GM23338 (cell line): ENCODE results near the gene KIAA0232. TPM values are rescaled to one million over a fixed set of nuclear protein-coding genes. Genes with fewer than 3 reads are reported as not detected.

Experiments used
- ATAC-seq: fragments of 200-7000 bp; cut with Tn5 transposase; 3 replicates; pipeline ENCODE4 v1.9.1; 2020
- DNase-seq: peaks from one replicate; pipeline ENCODE4 v3.0.0-alpha.2; 2015; ENCODE audit warnings: low spot score
- H2AFZ ChIP-seq: fragments of 200-600 bp; sonication (generic); 2 replicates; pipeline ENCODE4 v1.8.0; 2016; ENCODE audit warnings: antibody characterized with exemption, mild to moderate bottlenecking, moderate library complexity
- H3F3A ChIP-seq: fragments of 200-600 bp; sonication (generic); replicated peaks from 2 replicates; pipeline ENCODE4 v1.8.0; 2017; ENCODE audit warnings: antibody characterized with exemption, mixed run types, low read depth
- H3K27ac ChIP-seq: fragments of 200-600 bp; sonication (generic); 2 replicates; pipeline ENCODE4 v1.6.1; 2016; ENCODE audit warnings: low read depth
- H3K27me3 ChIP-seq: fragments of 200-600 bp; sonication (generic); 2 replicates; pipeline ENCODE4 v1.8.0; 2016; ENCODE audit warnings: mild to moderate bottlenecking, mixed run types, moderate library complexity; ENCODE audit not compliant: insufficient read depth
- H3K36me3 ChIP-seq: fragments of 200-600 bp; sonication (generic); 2 replicates; pipeline ENCODE4 v1.8.0; 2016; ENCODE audit warnings: mild to moderate bottlenecking; ENCODE audit not compliant: insufficient read depth
- H3K4me1 ChIP-seq: fragments of 200-600 bp; sonication (generic); 2 replicates; pipeline ENCODE4 v1.8.0; 2016; ENCODE audit warnings: mild to moderate bottlenecking, moderate library complexity; ENCODE audit not compliant: insufficient read depth
- H3K4me2 ChIP-seq: fragments of 200-600 bp; sonication (generic); 2 replicates; pipeline ENCODE4 v1.7.1; 2017; ENCODE audit warnings: mixed run types
- H3K4me3 ChIP-seq: fragments of 200-600 bp; sonication (generic); 2 replicates; pipeline ENCODE4 v1.6.1; 2016; ENCODE audit warnings: mixed run types
- H3K79me2 ChIP-seq: fragments of 200-600 bp; sonication (generic); replicated peaks from 2 replicates; pipeline ENCODE4 v1.8.0; 2017; ENCODE audit warnings: mild to moderate bottlenecking; ENCODE audit not compliant: insufficient read depth
- H3K9me2 ChIP-seq: fragments of 200-600 bp; sonication (generic); 2 replicates; pipeline ENCODE4 v1.8.0; 2017; ENCODE audit not compliant: insufficient read depth
- H4K20me1 ChIP-seq: fragments of 200-600 bp; sonication (generic); replicated peaks from 2 replicates; pipeline ENCODE4 v1.8.0; 2017; ENCODE audit warnings: mild to moderate bottlenecking; ENCODE audit not compliant: insufficient read depth
- H3K27ac Mint-ChIP-seq: 2 replicates; pipeline ENCODE4 v1.8.0; 2020; ENCODE audit warnings: inconsistent platforms, mild to moderate bottlenecking, moderate library complexity, mixed read lengths
- H3K27me3 Mint-ChIP-seq: 3 replicates; pipeline ENCODE4 v1.8.0; 2022; ENCODE audit warnings: low read depth, mild to moderate bottlenecking, moderate library complexity, mixed read lengths, inconsistent platforms; ENCODE audit not compliant: insufficient read depth, poor library complexity
- H3K36me3 Mint-ChIP-seq: 3 replicates; pipeline ENCODE4 v1.8.0; 2021; ENCODE audit warnings: low read depth, mild to moderate bottlenecking, inconsistent platforms, moderate library complexity, mixed read lengths
- H3K4me1 Mint-ChIP-seq: 3 replicates; pipeline ENCODE4 v1.8.0; 2020; ENCODE audit warnings: mild to moderate bottlenecking, inconsistent platforms, mixed read lengths
- H3K4me3 Mint-ChIP-seq: 3 replicates; pipeline ENCODE4 v1.8.0; 2021; ENCODE audit warnings: moderate library complexity, mild to moderate bottlenecking, inconsistent platforms, mixed read lengths
- H3K9me3 Mint-ChIP-seq: 3 replicates; pipeline ENCODE4 v1.8.0; 2020; ENCODE audit warnings: moderate library complexity, mild to moderate bottlenecking, inconsistent platforms, mixed read lengths
- CTCF ChIP-seq, 2 experiments: fragments of 200-600 bp in 1 of 2; sonication (generic) in 1 of 2; conservative IDR thresholded peaks; 2 replicates each; pipeline versions ENCODE4 v1.5.1 to v1.6.1; 2016 to 2017; ENCODE audit warnings: antibody characterized with exemption in 2 of 2, low read depth in 2 of 2, mild to moderate bottlenecking in 2 of 2, moderate library complexity in 1 of 2
- ETS1 ChIP-seq: IDR thresholded peaks from 2 replicates; pipeline ENCODE4 v1.6.1; 2016; ENCODE audit warnings: antibody characterized with exemption
- EZH2 ChIP-seq: fragments of 200-600 bp; sonication (generic); IDR thresholded peaks from one replicate; pipeline ENCODE4 v1.8.0; 2017; ENCODE audit warnings: antibody characterized with exemption, mild to moderate bottlenecking, low read depth; ENCODE audit not compliant: unreplicated experiment
- EZH2phosphoT487 ChIP-seq: fragments of 200-600 bp; sonication (generic); IDR thresholded peaks from one replicate; pipeline ENCODE4 v1.8.1; 2018; ENCODE audit warnings: antibody characterized with exemption; ENCODE audit not compliant: unreplicated experiment
- JUNB ChIP-seq: IDR thresholded peaks from one replicate; pipeline ENCODE4 v1.6.1; 2016; ENCODE audit warnings: antibody characterized with exemption; ENCODE audit not compliant: unreplicated experiment
- NANOG ChIP-seq: IDR thresholded peaks from 2 replicates; pipeline ENCODE4 v1.6.1; 2016; ENCODE audit warnings: antibody characterized with exemption, borderline replicate concordance
- POLR2AphosphoS5 ChIP-seq: IDR thresholded peaks from 2 replicates; pipeline ENCODE4 v1.6.1; 2016; ENCODE audit warnings: antibody characterized with exemption, low read depth
- REST ChIP-seq: IDR thresholded peaks from one replicate; pipeline ENCODE4 v1.6.1; 2018; ENCODE audit warnings: antibody characterized with exemption; ENCODE audit not compliant: unreplicated experiment
- ZNF114 ChIP-seq: fragments of 250-450 bp; sonication (Bioruptor Pico); IDR thresholded peaks from 2 replicates; pipeline ENCODE4 v1.5.0; 2020; ENCODE audit warnings: mild to moderate bottlenecking, moderate library complexity
- polyA plus RNA-seq: library from polyadenylated mRNA; unstranded; fragments of >200 nt; fragmentation: Nextera tagmentation; extraction: Ambion mirVana; gene quantifications from 2 replicates; pipeline ENCODE4 v1.2.1, GENCODE V29; 2016
- total RNA-seq: library from RNA; depleted of rRNA; stranded (reverse); fragments of >200 nt; shearing (Covaris generic); gene quantifications from 2 replicates; pipeline ENCODE4 v1.2.3, GENCODE V29; 2014

The KIAA0232 gene
- total and polyA plus RNA-seq, 2 experiments from 2014 or later, result 14.3 to 34.9 TPM

- ATAC-seq, result peak; percentile 63
- Histone ChIP-seq H3K36me3 (no peaks in the 10 kb centered on the region), H2AFZ (peak overlapping the region; percentile 84), H3K27me3 (no peaks in the 10 kb centered on the region), H3F3A (no peaks in the 10 kb centered on the region), H3K4me1 (no peaks in the 10 kb centered on the region), H4K20me1 (no peaks in the 10 kb centered on the region), H3K79me2 (no peaks in the 10 kb centered on the region), H3K27ac (no peak overlapping the region), H3K9me2 (no peaks in the 10 kb centered on the region), H3K4me3 (no peak overlapping the region), H3K4me2 (no peak overlapping the region)
- H3K4me1 Mint-ChIP-seq, result peaks cover 4% of the 10 kb centered on the region; the same call in 1 of the 3 replicates
- H3K9me3 Mint-ChIP-seq, result no peaks in the 10 kb centered on the region
- no peaks in the 10 kb centered on the region for H3K36me3 Mint-ChIP-seq
- H3K27me3 Mint-ChIP-seq, result peaks cover 2% of the 10 kb centered on the region
- no peak overlapping the region for H3K4me3 Mint-ChIP-seq
- DNase-seq, result peak; percentile 34
- TF ChIP-seq ETS1 (no peak), EZH2phosphoT487 (no peak), ZNF114 (CRISPR knock-in tag) (no peak), POLR2AphosphoS5 (no peak), JUNB (no peak), CTCF (conservative IDR thresholded peaks at IDR 0.05; ENCODE audit: low read depth in 2 of 2) (peak in 1 of 2 experiments; percentile 23; a peak in 1 of 4 replicates), EZH2 (no peak), NANOG (no peak), REST (no peak)
- no peak overlapping the region for H3K27ac Mint-ChIP-seq
Observed at GRCh38 chr4:6763330-6763851, 19.1 kb upstream of the KIAA0232 start.
